NCI-H2227 (cell line): Measurements from ENCODE around the gene EPS8L1.
A peak's percentile ranks its signal among the peaks of the same experiment; 100 is the strongest.

Experiments
- DNase-seq: peaks from one replicate; lab custom pipeline; 2025; ENCODE audit not compliant: unreplicated experiment; lab: John Stamatoyannopoulos, UW

Gene EPS8L1

DNA sequence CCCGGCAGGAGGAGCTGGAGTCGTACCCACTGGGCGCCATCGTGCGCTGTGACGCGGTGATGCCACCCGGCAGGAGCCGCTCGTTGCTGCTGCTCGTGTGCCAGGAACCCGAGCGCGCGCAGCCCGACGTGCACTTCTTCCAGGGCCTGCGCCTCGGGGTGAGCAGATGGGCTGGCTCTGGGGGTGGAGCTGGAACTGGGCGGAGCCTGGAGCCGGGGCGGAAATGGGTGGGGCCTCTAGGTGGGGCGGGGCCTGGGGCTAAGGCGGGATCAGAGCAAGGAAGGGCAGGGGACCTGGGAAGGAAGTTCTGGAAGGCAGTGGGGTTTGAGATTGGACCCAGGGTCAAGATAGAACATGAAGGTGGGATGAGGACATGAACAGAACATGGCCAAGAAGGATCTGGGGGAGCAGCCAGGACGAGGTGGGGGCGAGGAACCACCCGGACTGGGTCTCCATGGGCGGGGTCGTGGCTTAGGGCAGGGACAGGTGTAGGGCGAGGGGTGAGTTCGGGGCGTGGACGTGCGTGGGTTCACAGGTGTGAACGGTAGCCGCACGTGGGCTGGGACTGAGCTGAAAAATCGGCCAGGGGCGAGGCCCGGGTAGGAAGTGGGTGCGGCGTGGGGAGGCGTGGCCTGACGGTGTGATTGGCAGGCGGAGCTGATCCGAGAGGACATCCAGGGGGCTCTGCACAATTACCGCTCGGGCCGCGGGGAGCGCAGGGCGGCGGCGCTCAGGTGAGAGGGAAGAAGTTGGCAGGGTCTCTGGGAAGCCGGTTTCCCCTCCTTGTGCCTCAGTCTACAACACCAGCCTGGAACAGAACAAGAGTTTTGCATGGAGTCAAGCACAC lies 4.7 kb downstream of the EPS8L1 start:
- DNase-seq = peak; percentile 98

DNA sequence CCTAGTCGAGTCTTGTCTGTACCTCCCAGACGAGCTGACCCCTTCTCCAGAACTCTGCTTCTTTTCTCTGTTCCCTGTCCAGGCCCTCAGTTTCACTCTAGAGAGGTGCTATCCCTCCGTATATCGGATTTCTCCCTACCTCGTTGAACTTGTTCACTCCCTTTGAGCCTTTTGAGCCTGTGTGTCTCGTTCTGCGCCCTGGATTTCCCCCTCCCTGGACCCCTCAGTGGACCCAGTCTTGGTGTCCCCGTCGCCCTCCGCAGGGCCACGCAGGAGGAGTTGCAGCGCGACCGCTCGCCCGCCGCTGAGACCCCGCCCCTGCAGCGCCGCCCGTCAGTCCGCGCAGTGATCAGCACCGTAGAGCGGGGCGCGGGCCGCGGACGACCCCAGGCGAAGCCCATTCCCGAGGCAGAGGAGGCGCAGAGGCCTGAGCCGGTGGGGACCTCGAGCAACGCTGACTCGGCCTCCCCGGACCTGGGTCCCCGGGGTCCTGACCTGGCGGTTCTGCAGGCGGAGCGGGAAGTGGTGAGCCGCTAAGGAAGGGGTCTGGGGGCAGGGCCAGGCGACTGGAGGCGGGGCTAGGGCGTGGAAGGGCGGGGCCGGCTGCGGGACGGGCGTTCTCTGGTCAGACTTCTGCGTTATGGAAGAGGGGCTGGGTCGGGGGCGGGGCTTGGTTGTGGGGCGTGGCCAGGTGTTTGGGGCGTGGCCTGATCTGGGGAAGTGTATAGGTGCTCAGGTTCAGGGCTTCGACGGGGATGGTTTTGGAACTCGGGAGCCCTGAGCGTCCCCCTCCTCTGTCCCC lies 5.5 kb downstream of the EPS8L1 start:
- DNase-seq = peak; percentile 93

DNA sequence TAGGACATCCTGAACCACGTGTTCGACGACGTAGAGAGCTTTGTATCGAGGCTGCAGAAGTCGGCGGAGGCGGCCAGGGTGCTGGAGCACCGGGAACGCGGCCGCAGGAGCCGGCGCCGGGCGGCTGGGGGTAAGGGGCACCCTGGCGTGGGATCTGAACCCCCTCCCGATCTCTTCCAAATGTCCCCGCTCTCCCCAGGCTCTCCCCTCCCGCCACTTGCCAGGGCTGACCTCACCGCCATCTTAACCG lies 6.0 kb downstream of the EPS8L1 start:
- DNase-seq = no peak

DNA sequence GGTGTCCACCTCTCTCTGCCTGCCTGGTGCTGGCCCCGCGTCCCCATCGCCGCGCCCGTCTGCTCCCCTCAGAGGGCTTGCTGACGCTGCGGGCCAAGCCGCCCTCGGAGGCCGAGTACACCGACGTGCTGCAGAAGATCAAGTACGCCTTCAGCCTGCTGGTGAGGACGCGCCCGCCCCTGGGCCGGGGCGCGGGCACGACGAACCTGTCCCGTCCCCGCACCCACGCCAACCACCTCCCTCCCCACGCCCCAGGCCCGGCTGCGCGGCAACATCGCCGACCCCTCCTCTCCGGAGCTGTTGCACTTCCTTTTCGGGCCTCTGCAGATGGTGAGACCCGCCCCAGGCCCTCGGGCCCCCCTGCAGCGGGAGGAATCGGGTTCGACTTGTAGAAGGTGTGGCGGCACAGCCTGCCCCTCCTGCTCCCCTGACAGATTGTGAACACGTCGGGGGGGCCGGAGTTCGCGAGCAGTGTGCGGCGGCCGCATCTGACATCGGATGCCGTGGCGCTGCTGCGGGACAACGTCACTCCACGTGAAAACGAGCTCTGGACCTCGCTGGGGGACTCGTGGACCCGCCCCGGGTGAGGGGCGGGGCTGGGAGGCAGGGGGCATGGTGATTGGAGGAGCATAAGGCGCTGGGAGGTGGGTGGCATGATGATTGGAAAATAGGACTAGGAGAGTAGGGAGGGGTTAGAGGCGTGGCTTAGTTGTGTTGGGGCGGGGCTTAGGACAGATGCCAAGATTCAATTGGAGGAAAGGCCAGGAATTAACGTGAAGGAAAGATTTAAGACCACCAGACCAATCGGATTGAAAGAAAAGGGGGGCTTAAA lies 6.6 kb downstream of the EPS8L1 start:
- DNase-seq = peak; percentile 80

DNA sequence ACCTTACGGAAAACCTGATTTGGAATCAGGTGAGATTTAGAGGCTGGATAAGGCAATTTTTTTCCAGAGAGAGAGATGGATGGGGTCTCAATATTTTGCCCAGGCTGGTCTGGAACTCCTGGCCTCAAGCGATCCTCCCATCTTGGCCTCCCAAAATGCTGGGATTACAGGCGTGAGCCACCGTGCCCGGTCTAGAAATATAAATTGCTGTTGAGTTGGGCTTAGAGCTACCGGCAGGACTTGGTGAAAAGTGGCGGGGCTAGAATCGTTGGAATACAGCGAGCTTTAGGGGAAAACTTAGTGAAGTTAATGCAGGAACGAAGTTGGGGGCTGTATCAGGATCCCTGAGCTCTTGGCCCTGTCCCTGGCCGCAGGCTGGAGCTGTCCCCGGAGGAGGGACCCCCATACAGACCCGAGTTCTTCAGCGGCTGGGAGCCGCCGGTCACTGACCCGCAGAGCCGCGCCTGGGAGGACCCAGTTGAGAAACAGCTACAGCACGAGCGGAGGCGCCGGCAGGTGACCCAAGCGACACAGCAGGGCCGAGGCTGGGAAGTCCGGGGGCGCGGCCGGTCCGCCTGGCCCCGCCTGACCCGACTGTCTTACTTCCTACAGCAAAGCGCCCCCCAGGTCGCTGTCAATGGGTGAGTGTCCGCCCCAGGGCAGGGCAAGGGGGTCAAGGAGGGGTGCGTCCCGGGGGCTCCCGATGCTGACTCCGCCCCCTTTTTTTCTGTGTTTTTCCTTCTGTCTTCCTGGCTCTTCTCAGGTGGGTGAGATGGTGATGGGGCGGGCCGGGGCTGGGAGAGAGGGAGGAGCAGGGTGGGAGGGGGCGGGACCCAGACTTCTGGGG lies 7.6 kb downstream of the EPS8L1 start:
- DNase-seq = no peak

DNA sequence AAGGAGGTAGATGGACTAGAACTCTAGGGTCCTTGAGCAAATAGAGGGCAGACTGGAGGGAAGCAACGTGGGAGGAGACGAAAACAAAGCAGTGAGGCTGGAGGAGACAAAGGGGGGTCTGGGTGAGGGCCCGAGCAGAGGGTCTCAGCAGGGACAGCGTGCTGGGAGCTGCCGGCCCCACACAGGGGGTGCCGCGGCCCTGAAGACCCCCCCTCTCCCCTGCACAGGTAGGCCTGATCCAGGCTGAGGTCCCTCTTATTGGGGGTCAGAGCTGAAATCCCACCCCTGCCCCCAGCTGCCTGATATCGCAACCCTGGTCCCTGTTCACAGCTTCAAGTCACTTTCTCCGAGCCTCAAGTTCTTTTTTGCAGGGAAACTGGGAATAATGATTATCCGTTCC lies 8.7 kb downstream of the EPS8L1 start:
- DNase-seq = no peak

DNA sequence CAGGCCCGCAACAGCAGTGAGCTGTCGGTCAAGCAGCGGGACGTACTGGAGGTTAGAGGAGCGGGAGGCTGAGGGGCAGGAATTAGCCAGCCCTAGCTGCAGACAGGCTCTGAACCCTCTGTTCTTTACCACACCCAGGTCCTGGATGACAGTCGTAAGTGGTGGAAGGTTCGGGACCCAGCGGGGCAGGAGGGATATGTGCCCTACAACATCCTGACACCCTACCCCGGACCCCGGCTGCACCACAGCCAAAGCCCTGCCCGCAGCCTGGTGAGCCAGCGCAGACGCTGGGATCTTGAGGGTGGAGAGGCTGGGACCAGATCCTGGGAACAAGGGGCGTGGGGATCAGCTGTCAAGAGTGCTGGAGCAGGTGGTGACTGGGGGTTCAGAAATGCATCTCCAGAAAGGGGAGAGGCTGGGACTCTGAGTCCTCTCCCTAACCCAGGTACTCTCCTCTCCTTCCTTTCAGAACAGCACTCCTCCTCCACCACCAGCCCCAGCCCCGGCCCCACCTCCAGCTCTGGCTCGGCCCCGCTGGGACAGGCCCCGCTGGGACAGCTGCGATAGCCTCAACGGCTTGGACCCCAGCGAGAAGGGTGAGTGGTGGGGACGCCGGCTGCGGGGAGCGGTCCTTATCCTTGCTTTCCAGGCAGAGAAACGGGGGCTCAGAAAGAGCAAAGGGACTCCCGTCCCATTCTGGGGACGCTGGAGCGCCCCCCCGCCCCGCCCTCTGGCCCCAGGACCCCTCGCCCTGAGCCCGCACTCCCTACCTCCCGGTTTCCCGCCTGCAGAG lies 10.4 kb downstream of the EPS8L1 start:
- no peak for DNase-seq

DNA sequence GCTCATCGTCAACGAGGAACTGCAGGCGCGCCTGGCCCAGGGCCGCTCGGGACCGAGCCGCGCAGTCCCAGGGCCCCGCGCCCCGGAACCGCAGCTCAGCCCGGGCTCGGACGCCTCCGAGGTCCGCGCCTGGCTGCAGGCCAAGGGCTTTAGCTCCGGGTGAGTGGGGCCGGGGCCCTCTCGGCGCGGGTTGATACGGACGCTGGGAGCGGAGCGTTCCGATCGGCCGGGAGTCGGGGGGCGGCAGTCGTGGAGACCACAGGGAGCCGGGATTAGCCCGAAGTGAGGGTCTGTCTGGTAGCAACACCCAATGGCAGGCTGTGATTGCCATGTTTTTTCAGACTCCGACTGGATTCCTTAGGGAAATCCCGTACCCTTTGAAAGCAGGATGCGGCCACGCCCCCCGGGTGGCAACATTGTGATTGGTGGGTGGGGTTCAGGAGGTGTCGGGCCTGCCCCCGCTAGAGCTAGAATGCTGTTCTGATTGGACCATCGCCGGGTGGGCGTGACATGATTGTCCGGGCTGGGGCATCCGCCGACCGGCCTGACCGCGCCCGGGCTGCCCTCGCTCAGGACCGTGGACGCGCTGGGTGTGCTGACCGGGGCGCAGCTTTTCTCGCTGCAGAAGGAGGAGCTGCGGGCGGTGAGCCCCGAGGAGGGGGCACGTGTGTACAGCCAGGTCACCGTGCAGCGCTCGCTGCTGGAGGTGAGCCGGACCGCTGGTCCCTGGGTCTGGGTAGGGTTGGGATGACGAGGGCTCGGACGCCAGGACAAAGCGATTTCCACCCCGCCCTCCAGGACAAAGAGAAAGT lies 11.3 kb downstream of the EPS8L1 start:
- peak; percentile 95 for DNase-seq

DNA sequence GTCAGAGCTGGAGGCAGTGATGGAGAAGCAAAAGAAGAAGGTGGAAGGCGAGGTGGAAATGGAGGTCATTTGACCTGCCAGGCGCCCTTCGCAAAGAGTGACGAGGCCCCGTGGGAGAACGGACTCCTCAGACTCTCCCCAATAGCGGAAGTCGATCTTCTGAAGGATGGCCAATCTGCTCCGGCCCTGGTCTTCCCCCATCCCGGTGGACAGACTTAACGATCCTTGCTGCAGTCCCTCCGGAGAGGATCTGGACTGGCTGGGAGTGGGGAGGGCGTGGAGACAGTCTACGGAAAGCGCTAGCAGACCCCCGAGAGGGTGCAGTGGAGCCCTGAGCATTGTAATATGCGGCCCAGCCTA lies 11.9 kb downstream of the EPS8L1 start:
- DNase-seq = peak; percentile 52

DNA sequence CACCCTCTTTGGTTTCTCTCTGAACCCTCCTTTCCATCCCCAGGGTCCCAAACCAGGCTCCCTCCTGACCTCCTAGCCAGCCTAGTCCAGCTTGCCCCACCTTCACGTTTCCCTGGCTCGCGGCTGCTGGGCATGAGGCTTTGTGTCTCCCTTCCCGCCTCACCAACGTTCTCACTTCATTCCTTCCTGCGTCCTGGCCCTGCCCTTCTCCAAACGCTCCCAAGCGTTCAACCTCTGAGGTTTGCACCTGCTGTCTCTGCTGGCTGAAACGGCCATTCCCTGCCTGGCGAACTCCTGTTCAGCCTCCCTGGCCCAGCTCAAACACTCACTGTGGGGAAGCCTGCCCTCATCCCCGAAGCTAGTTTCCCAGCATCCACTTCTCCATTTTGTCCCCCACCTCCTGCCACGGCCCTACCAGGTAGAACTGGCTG lies 12.4 kb downstream of the EPS8L1 start:
- DNase-seq = no peak

DNA sequence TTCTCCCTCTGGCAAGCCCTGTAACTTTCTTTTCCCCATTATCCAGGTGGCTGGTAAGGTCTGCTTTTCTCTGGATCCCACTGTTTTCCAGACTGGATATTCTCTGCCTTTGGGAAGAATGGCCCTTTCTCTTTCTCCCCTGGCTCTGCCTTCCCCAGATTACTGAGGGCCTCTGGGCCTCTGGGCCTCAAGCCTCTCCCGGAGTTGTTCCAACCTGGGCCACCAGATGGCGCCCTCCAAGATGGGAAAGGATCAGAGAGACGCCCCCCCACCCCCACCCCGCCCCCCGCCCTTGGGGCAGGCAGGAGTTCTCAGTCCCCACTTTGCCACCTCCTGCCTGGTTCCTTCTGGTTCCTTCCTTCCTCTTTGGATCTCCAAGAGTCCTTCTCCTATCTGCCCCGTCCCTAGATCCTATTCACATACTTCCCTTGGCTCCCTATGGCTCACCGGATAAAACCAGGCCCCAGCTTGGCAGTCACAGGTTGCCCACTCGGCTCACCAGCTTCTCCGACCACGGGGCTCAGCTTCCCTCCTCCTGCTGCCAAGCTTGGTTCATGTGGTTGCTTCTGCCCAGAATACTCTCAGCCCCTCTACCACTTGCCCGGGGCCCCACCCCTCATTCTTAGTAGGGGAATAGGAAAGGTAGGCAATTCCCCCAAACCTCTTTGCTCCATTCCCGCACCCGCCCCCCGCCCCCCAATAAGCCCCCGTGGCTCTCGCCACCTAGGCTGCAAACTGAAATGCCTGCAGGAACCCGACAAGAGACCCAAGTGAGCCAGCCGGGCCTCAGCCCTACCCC lies 13.1 kb downstream of the EPS8L1 start:
- DNase-seq = peak; percentile 99

DNA sequence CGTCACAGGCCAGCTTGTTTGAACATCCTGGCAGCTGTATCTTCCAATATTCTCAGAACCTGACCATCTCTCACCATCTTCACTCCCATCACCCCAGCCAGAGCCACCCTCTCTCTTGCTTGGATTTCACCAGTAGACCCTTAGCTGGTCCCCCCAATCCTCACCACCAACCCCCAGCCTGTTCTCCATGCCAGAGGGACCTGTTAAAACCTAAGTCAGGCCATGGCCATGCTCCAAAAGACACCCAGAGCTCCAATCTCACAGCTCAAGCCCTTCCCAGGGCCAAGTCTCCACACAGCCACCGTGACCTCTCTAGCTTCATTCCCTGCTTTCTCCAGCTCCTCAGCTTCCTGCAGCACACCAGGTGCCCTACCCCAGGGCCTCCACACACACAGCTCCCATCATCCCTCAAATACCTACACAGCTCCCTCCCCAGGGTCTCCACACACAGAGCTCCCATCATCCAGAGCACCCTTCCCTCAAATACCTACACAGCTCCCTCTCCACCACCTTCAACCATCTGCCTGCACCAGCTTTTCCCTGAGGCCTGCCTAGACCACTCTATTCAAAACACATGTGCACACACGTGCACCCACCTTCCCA lies 13.8 kb downstream of the EPS8L1 start:
- DNase-seq = no peak

DNA sequence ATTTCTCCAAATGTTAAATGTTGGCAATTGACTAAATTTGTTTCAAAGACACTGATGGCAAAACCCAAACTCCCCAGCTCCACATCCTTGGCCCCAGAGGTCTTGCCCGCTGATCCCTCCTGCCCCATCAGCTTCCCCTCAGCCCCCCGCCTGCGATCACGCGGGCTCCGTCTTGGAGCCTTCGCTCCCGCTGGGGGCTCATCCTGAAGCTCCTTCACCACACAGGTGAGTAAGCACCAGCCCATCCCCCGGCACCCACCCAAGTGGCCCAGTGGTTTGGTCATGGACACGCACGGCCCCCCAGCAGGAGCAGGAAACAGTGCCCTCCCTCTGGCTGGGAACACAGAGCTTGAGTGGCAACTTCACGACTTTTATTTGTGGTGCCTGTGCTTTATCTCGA lies 14.9 kb downstream of the EPS8L1 start:
- no peak for DNase-seq

DNA sequence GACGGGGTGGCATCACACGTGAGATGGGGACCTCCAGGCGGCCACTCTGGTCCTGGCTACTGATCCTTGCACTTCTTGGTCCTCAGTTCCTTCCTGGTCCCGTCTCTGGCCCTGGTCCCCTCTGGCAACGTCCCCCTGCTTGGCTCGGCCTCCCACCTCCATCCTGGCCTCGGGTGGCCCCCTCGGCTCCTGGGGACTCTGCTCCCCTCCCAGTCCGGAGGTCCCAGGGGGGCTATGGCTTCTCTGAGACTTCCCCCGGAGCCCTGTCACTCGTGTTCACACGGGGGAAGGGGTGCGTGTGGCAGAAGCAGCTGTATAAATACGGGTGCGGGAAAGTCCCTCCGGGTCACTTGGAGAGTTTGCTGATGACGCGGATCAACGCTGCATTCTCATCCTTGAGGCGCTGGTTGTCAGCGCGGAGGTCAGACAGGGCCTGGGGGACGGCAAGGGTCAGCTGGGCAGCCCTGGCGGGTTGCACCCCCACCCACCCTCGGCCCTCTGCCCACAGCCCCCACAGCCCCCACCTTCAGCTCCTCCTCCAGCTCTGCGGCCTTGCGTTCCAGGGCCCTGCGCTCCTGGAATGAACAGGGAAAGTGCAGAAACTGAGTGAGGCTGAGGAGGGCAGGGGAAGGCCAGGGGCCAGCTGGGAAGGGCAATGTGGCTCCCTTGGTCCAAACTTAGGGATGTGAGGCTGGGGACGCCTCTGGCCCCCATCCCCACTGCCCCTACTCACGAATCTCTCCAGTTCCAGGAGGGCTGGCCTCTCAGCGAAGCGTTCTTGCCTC lies 15.6 kb downstream of the EPS8L1 start:
- DNase-seq = no peak

DNA sequence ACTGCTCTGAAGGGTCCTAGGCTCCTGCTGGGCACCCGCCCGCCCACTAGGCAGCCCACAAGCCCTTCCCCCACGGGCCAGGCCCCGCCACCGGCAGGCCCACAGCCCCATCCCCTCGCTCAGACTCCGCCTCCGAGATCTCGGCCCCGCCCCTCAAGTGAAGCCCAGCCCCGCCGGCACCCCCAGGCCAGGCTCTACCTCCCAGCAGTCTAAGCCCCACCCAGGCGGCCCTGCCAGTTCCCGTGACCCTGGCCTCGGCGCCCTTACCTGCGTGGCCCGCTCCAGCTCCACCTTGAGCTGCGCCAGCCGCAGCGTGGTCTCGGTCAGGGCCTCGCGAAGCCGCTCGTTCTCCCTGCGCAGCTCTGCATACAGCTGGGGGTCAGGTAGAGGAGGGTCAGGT lies 16.3 kb downstream of the EPS8L1 start:
- no peak for DNase-seq

DNA sequence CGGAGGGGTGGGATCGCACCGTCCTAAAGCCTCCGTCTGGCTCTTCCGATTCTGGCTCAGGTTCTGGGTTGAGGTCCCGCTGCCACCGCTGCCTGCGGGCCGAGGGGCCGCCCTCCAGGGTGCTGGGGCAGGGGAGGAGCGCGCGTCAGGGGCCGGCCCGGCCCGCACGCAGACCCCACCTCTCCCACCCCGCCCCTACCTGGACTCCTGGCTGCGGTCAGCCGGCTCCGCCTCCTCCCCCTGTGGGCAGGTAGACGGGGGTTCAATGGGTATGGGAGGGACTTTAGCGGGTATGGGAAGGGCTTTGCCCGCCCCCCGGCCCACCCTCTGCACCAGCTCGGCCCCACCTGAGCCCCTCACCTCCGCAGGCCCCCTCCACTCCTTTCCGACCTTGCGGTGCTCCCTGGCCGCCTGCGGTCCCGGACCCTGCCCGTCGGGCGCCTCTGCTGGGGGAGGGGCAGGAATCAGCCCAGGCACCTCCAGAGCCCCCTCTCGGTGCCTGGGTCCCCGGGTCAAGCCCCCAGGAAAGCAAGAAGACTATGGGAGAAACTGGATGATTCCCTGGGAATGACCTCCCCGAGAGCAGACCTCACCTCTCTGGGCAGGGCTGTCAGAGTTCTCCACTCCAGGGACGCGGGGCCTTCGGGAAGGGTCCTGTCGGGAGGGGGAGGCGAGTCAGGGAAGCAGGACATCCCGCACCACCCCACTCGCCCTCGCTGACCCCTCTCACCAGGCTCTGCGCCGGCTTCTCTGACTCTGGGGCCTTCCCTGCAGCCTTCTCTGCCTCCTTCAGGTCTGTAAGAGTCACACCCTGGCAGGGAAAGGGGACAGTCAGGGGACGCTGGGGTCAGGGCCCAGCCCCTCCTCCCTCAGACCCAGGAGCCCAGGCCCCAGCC lies 17.0 kb downstream of the EPS8L1 start:
- no peak for DNase-seq
